ENCODE measurements around the gene OLFML2A. TPM values are rescaled to one million over a fixed set of nuclear protein-coding genes. Genes with fewer than 3 reads are reported as not detected.
"Not testable (repeated sequence)": the region's sequence is repeated elsewhere in the genome, so short reads cannot be mapped to it uniquely, and the experiment has no call there.

OLFML2A gene
- total RNA-seq, result 49.1 TPM

DNA sequence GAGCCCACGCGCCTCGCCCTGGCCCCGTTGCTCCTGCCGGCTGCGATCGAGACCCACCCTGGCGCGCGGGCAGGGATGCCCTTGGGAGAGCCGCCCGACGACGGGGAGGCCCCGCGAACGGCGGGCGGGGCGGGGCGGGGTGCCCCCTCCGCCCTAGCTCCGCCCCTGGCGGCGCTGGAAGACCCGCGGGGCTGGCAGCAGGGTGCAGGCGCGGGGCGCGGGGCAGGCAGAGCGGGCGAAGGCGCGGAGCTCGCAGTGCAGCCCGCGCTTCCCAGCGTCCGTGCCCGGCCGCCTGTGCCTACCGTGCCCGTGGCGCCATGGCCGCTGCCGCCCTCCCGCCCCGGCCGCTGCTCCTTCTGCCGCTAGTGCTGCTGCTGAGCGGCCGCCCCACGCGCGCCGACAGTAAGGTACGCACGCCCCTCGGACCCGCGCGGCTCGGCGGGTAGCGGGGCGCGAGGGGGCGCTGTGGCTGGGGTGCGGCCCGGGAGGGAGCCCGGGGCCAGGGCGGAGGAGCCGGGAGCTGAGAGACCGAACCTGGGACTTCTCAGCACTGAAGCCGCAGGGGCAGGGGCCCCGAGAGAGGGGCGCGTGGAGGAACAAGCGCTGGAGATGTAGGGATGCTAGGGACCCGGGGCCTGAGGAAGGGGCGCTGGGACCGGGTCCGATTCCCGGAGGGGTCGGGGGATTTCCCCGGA is at the start of gene OLFML2A:
Gene OLFML2A (plus strand): TSS at position 180 of the 695 bp plus-strand sequence. CDS start 138 bp downstream, at position 318.
- DNase-seq, result no peak

DNA sequence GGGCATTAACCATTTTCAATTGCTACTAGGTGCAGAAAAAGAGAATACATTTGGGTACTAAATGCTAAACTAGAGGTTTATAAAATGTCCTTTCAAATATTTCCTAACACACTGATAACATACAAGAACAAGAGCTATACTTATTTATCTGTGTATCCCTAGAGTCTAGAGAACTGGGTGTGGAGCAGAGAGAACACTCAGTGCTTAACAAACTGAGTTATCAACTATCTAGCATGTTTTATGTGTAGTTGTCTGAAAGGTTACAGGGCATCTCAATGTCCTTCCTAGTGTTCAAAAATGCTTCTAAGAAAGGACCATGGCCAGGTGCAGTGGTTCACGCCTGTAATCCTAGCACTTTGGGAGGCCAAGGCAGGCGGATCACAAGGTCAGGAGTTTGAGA is 46.2 kb upstream of the OLFML2A start:
- no peak for DNase-seq

GRCh38 chr9:124733964-124734740 is 42.8 kb upstream of the OLFML2A start:
- DNase-seq, result no peak

GRCh38 chr9:124734741-124735083 is 42.2 kb upstream of the OLFML2A start:
- not testable (repeated sequence) for DNase-seq

GRCh38 chr9:124735121-124735520 is 41.8 kb upstream of the OLFML2A start:
- DNase-seq, result no peak

DNA sequence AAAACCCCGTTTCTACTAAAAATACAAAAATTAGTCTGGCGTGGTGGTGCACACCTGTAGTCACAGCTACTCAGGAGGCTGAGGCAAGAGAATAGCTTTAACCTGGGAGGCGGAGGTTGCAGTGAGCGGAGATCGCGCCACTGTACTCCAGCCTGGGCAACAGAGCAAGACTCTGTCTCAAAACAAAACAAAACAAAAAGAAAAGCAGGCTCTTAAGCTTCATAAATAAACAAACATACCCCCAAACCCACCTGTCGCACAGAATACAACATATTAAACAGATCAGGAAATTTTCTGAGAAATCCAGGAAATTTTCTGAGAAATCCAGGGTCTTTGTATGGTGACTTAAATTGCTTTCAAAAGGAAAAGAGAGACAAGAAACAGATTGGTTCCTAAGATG is 38.9 kb upstream of the OLFML2A start:
- DNase-seq, result not testable (repeated sequence)

GRCh38 chr9:124739360-124739759 is 37.6 kb upstream of the OLFML2A start:
- DNase-seq, result no peak

DNA sequence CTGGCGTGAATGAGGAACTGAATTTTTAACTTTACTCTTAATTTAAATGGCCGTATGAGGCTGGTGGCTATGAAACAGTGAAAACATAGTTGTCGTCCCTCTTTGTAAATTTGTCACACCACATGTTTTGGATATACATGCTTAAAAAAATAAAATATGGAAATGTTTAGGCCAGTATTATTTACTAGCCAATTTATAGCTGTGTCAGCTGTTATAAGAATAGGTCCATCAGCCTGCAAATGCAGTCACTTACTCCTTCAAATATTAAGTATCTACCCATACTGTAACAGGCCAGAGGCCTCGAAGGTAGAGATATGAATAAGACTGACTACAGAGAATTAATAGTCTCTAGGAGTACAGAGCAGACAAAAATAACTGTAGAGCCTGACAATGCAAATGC is 35.8 kb upstream of the OLFML2A start:
- no peak for DNase-seq

GRCh38 chr9:124741662-124742061 is 35.3 kb upstream of the OLFML2A start:
- no peak for DNase-seq

DNA sequence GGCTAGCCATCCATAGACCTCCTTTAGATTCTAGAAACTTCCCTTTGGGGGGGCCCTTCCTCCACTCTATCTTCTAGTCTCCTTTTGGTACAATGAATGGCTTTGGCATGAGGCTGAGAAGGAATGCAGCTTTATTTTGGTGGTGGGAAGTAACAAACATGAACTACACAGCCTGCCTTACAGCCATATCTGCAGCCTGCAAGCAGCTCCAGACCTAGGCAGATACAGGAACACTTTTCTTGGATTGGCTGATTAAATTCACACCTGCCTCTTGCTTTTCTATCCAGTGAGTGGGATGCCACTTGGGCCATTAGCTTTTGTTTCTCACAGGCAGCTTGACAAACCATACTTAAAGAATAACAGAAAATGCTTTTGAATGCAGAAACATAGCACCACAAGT is 34.0 kb upstream of the OLFML2A start:
- no peak for DNase-seq

- no peak for DNase-seq
Observed at GRCh38 chr9:124743686-124744348, 33.1 kb upstream of the OLFML2A start.

- no peak for DNase-seq
Observed at GRCh38 chr9:124747065-124747464, 29.9 kb upstream of the OLFML2A start.

DNA sequence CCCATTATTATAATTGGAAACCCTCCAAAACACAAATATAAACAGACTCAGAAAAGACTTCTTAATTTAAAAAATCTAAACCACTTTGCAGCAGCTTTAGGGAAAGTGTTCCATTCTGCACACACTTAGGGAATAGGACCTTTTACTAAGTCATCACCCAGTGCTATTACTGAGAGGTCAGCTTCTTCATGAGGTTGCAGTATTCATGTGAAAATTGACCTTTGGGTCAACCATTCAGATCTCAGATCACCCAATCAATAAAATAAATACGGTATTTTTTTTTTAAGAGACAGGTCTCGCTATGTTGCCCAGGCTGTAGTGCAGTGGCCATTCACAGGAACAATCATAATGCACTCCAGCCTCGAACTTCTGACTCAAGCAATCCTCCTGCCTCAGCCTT is 27.6 kb upstream of the OLFML2A start:
- no peak for DNase-seq

GRCh38 chr9:124749781-124750180 is 27.2 kb upstream of the OLFML2A start:
- DNase-seq, result no peak

- no peak for DNase-seq
Observed at GRCh38 chr9:124752967-124753366, 24.0 kb upstream of the OLFML2A start.

DNA sequence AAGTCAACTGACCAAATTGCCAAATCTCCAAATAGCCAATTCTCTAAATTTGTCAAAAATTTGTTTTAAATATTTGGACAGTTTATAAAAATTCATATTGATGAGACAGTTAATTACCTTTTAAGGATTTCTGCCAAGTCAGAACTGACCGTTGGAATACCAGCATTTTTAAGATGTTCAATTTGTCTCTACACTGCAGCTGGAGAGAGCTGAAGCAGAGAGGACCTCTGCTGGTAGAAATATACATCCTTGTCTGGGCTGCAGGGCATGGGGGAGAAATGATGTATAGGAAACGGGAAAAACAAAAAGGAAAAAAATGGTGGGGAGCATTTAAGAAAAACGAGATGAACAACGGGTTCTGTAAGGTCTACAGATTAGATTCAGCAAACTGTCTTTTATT is 22.6 kb upstream of the OLFML2A start:
- no peak for DNase-seq

DNA sequence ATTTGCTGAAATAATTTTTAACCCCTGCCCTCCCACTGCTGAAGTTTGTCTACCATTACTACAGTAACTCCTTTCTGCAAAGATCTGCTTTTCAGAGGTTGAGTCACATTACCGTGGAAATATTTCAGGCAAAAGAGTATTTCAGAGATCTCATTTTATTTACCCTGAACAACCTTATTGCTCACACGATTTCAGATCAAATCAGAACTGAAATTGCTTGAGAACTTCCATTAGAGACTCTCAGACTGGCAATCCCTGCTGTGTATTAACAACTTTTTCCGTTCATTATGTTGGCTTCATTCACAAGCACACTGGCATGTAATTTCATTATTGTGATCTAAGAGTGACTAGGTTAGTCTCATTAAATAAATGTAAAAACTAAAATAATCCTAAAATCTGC is 21.9 kb upstream of the OLFML2A start:
- no peak for DNase-seq

- no peak for DNase-seq
Observed at GRCh38 chr9:124756011-124756410, 20.9 kb upstream of the OLFML2A start.

GRCh38 chr9:124757616-124758015 is 19.3 kb upstream of the OLFML2A start:
- no peak for DNase-seq

- no peak for DNase-seq
Observed at GRCh38 chr9:124758061-124758460, 18.9 kb upstream of the OLFML2A start.

DNA sequence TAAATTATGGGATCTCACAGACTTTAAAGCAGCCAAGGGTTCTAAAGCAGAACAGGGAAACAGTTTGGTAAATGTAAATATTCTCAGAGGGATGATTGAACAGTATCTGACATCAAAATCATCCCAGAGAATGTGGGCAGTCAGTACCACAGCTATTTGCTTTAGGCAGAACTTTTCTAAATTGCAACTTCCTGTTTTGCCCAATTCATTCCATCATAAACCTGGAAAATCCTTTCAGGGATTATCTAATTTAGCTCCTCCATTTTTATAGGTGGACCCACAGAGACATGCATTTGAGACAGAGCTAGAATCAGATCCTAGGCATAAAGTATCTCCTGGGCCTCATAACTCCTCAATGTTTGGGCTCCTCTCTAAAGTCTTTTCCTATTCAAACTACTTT is 18.2 kb upstream of the OLFML2A start:
- no peak for DNase-seq

GRCh38 chr9:124759327-124759726 is 17.6 kb upstream of the OLFML2A start:
- DNase-seq, result no peak

DNA sequence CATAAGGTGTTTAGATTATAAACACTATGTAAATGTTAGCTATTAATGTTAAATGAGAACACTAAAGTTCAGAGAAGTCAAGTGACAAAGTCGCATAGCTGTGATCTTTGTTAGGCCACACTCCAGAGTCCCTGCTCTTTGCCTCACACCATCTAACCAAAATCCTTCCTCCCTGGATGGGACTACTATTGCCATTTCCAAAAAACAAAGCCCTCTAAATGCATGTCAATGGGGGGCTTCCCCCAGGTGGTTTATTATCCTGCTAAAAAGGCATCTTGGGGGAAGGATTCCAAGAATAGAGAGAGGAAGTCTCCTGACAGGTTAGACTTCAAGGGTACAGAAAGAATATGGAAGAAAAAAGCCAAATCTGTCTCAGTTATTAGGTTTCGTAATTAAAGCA is 16.2 kb upstream of the OLFML2A start:
- no peak for DNase-seq

- no peak for DNase-seq
Observed at GRCh38 chr9:124761196-124761595, 15.7 kb upstream of the OLFML2A start.
